GM12878 (cell line): ENCODE measurements around the gene DPF3. TPM values are rescaled to one million over a fixed set of nuclear protein-coding genes. Genes with fewer than 3 reads are reported as not detected.

Experiments
- ATAC-seq: fragments of 200-7000 bp; cut with Tn5 transposase; 3 replicates; pipeline ENCODE4 v1.9.1; 2020; ENCODE audit warnings: mild to moderate bottlenecking, moderate library complexity
- BruUV-seq: library from RNA; stranded (reverse); fragments of 400-500 nt; replicated peaks from 2 replicates; lab custom pipeline; 2021; lab: Mats Ljungman, UMichigan
- CTCF ChIA-PET: fragments of 300-600 bp; sonication (Branson Sonifier 250); formaldehyde crosslinking; extraction: SDS; loops from one replicate; lab custom pipeline; 2021; ENCODE audit warnings: inconsistent platforms; lab: Yijun Ruan, JAX
- POLR2A ChIA-PET: fragments of 350-600 bp; formaldehyde crosslinking; extraction: SDS; loops from one replicate; lab custom pipeline; 2021; ENCODE audit warnings: inconsistent platforms; lab: Charles Lee
- RAD21 ChIA-PET: fragments of 300-600 bp; sonication (Branson Sonifier 250); formaldehyde crosslinking; loops from one replicate; lab custom pipeline; 2023; ENCODE audit warnings: antibody characterized with exemption; ENCODE audit not compliant: unreplicated experiment; lab: Charles Lee
- SMC1A ChIA-PET: fragments of 300-600 bp; sonication (Branson Sonifier 250); formaldehyde crosslinking; loops from one replicate; lab custom pipeline; 2023; ENCODE audit not compliant: unreplicated experiment, uncharacterized antibody; lab: Charles Lee
- DNase-seq: peaks from one replicate; pipeline ENCODE4 v3.0.0-alpha.2; 2011; ENCODE audit warnings: low read depth, low spot score
- FAIRE-seq: peaks from 3 replicates; lab custom pipeline; 2011; peaks lifted over from hg19 to GRCh38; lab: Jason Lieb, UNC
- H2AFZ ChIP-seq: 2 replicates; pipeline ENCODE4 v1.6.0; 2011; ENCODE audit warnings: low read depth, low read length, control low read depth; ENCODE audit not compliant: control insufficient read depth
- H3K27ac ChIP-seq: 2 replicates; pipeline ENCODE4 v1.5.1; 2011; ENCODE audit warnings: control low read depth; ENCODE audit not compliant: control insufficient read depth, insufficient read depth
- H3K27me3 ChIP-seq, 2 experiments: replicated peaks in 1 of 2; 2 replicates each; pipeline versions ENCODE4 v1.6.0 to v1.6.1; 2011; ENCODE audit warnings: low read length in 1 of 2; ENCODE audit not compliant: control insufficient read depth in 2 of 2, insufficient read depth in 2 of 2
- H3K36me3 ChIP-seq, 2 experiments: 2 replicates each; pipeline ENCODE4 v1.5.1; 2011; ENCODE audit warnings: low read length in 1 of 2; ENCODE audit not compliant: control insufficient read depth in 2 of 2, insufficient read depth in 2 of 2
- H3K4me1 ChIP-seq: 2 replicates; pipeline ENCODE4 v1.6.1; 2011; ENCODE audit warnings: mild to moderate bottlenecking, low read length, moderate library complexity, mixed read lengths; ENCODE audit not compliant: control insufficient read depth, insufficient read depth
- H3K4me2 ChIP-seq: 2 replicates; pipeline ENCODE4 v1.6.0; 2011; ENCODE audit warnings: control low read depth; ENCODE audit not compliant: control insufficient read depth, insufficient read depth
- H3K4me3 ChIP-seq: fragments of 200-600 bp; sonication (generic); 2 replicates; pipeline ENCODE4 v1.5.1; 2016
- H3K79me2 ChIP-seq: 2 replicates; pipeline ENCODE4 v1.6.0; 2011; ENCODE audit warnings: low read length; ENCODE audit not compliant: control insufficient read depth, insufficient read depth
- H3K9ac ChIP-seq: 2 replicates; pipeline ENCODE4 v1.8.0; 2011; ENCODE audit warnings: low read length, control low read depth, mixed read lengths; ENCODE audit not compliant: control insufficient read depth, insufficient read depth
- H3K9me3 ChIP-seq: replicated peaks from 3 replicates; pipeline ENCODE4 v1.5.1; 2011; ENCODE audit warnings: mild to moderate bottlenecking, low read length; ENCODE audit not compliant: control insufficient read depth, insufficient read depth
- H4K20me1 ChIP-seq: 2 replicates; pipeline ENCODE4 v1.6.0; 2011; ENCODE audit not compliant: control insufficient read depth, insufficient read depth
- HCFC1 ChIP-seq: fragments of 150-350 bp; IDR thresholded peaks from 2 replicates; pipeline ENCODE4 v1.6.1; 2014; ENCODE audit warnings: low read length
- HDGF ChIP-seq: fragments of 450-650 bp; IDR thresholded peaks from 2 replicates; pipeline ENCODE4 v1.6.1; 2016; ENCODE audit warnings: antibody characterized with exemption
- NRF1 ChIP-seq: conservative IDR thresholded peaks from 2 replicates; pipeline ENCODE4 v1.6.1; 2011; ENCODE audit warnings: mild to moderate bottlenecking, low read depth, low read length, improper control_type of control experiment
- SREBF1 ChIP-seq: IDR thresholded peaks from 2 replicates; pipeline ENCODE4 v1.6.1; 2012; ENCODE audit warnings: mild to moderate bottlenecking, low read length
- WGBS: methylation state at CpG from one replicate; pipeline ENCODE4 v1.1.6; 2016; ENCODE audit warnings: low lambda C conversion rate; ENCODE audit not compliant: insufficient replicate concordance, insufficient coverage; ENCODE audit errors: missing lambda C conversion rate; 5-methylcytosine and 5-hydroxymethylcytosine counted together
- in situ Hi-C: fragments of 300-500 bp; cut with MboI; formaldehyde crosslinking; loops from 9 replicates; pipeline ENCODE4 v1.14.3; 2018; ENCODE audit warnings: mixed read lengths
- intact Hi-C: fragments of 100-400 bp; cut with micrococcal nuclease; formaldehyde crosslinking; loops from one replicate; pipeline ENCODE4 v1.14.2; 2022; ENCODE audit not compliant: unreplicated experiment
- polyA plus RNA-seq, 11 experiments: library from polyadenylated mRNA; depleted of rRNA in 4 of 11; unstranded in 6 of 11; stranded (reverse) in 5 of 11; fragments of >200 nt; fragmentation: Nextera tagmentation in 4 of 11; fragmentation: Illumina TruSeq in 1 of 11; extraction: Ambion mirVana in 4 of 11; extraction: Trizol in 1 of 11; gene quantifications; 1 replicate in 1 of 11; 2 replicates in 10 of 11; pipeline versions ENCODE4 v1.2.1 to v1.2.3, GENCODE V29; 2011 to 2016; ENCODE audit warnings: inconsistent platforms in 2 of 11, missing spikeins in 2 of 11, low read depth in 1 of 11
- total RNA-seq, 4 experiments: library from RNA; depleted of rRNA in 3 of 4; stranded (reverse); fragments of >200 nt in 3 of 4; fragmentation: Illumina TruSeq in 1 of 4; extraction: Trizol in 1 of 4; gene quantifications; 2 replicates each; pipeline versions ENCODE4 v1.2.1 to v1.2.3, GENCODE V29; 2013 to 2021
- TF ChIP-seq, protein P1 (sequence below): fragments of 450-650 bp; formaldehyde crosslinking; IDR thresholded peaks from 2 replicates; pipeline ENCODE4 v1.4.0; 2020; ENCODE audit warnings: mild to moderate bottlenecking, moderate library complexity
- TF ChIP-seq, protein P2 (sequence below): fragments of 450-650 bp; IDR thresholded peaks from 2 replicates; pipeline ENCODE4 v1.6.1; 2016; ENCODE audit warnings: mild to moderate bottlenecking
- TF ChIP-seq, protein P3 (sequence below): fragments of 450-650 bp; formaldehyde crosslinking; IDR thresholded peaks from 2 replicates; pipeline ENCODE4 v1.4.0; 2022; ENCODE audit warnings: mild to moderate bottlenecking, moderate library complexity

The DPF3 gene
- total and polyA plus RNA-seq, 10 of the 15 experiments (the other 5 are each of a cell fraction or from before 2014, with no cell fraction given) = 0.69 to 8.0 (median 2.2) TPM

DNA sequence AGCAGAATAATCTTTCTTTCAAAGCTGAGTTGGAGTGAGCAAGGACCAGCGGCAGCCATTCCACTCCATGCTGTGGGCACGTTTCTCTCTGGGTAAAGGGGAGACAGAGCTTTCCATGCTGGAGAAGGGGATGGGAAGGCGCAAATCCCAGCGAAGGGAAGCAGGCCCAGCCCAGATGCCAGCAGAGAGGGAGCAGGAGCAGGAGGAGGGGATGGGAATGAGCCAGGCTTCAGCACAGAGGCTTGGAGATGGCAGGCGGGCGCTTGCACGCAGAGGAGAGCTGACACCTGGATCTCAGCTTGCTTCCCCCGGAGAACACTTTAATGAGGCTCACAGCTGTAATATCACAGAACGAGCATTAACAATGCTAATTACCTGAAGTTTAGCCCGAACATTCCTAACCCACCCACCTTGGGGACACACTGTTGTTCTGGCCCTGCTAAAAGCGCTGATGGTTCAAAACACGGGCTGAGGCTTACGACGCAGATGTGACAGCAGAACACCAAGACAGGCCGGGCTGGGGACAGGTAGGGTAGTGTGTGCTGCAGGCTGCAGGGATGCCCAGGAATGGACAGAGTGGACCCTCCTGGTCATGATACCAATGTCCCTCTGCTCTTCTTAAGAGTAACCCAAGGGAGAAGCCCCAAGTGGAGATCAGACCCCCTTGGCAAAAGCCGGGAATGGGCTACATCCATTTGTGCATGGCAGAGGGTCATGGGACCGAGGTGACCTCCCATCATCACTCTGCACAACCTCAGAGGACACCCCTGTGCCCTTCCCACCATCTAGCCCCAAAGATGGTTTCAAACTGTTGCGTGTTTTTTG lies 288.6 kb downstream of the DPF3 start:
- no peaks in the 10 kb centered on the region for H3K79me2 ChIP-seq
- H2AFZ ChIP-seq = no peak overlapping the region
- H3K36me3 ChIP-seq = no peaks in the 10 kb centered on the region
- SMC1A ChIA-PET = no interaction called here
- ATAC-seq (no peak), FAIRE-seq (no peak), DNase-seq (no peak)
- intact Hi-C loops (no loop called here), in situ Hi-C loops (no loop called here)
- 73% methylated on average over 18 of the region's 18 CpGs for WGBS
- H3K4me3 ChIP-seq = no peak overlapping the region
- H3K27ac ChIP-seq = no peak overlapping the region
- RAD21 ChIA-PET = no interaction called here
- no TSS peak for BruUV-seq
- H3K27me3 ChIP-seq = peaks cover 2 to 3% of the 10 kb centered on the region in 2 experiments; a peak in 2 of 4 replicates
- H3K4me1 ChIP-seq = no peaks in the 10 kb centered on the region
- POLR2A ChIA-PET = no interaction called here
- CTCF ChIA-PET = no interaction called here
- H3K9me3 ChIP-seq = no peaks in the 10 kb centered on the region
- H3K4me2 ChIP-seq = no peak overlapping the region
- no peaks in the 10 kb centered on the region for H4K20me1 ChIP-seq
- TF ChIP-seq NRF1 = no peak
- TF ChIP-seq, protein P1, sequence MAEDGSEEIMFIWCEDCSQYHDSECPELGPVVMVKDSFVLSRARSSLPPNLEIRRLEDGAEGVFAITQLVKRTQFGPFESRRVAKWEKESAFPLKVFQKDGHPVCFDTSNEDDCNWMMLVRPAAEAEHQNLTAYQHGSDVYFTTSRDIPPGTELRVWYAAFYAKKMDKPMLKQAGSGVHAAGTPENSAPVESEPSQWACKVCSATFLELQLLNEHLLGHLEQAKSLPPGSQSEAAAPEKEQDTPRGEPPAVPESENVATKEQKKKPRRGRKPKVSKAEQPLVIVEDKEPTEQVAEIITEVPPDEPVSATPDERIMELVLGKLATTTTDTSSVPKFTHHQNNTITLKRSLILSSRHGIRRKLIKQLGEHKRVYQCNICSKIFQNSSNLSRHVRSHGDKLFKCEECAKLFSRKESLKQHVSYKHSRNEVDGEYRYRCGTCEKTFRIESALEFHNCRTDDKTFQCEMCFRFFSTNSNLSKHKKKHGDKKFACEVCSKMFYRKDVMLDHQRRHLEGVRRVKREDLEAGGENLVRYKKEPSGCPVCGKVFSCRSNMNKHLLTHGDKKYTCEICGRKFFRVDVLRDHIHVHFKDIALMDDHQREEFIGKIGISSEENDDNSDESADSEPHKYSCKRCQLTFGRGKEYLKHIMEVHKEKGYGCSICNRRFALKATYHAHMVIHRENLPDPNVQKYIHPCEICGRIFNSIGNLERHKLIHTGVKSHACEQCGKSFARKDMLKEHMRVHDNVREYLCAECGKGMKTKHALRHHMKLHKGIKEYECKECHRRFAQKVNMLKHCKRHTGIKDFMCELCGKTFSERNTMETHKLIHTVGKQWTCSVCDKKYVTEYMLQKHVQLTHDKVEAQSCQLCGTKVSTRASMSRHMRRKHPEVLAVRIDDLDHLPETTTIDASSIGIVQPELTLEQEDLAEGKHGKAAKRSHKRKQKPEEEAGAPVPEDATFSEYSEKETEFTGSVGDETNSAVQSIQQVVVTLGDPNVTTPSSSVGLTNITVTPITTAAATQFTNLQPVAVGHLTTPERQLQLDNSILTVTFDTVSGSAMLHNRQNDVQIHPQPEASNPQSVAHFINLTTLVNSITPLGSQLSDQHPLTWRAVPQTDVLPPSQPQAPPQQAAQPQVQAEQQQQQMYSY (CRISPR knock-in tag) = no peak
- TF ChIP-seq, protein P2, sequence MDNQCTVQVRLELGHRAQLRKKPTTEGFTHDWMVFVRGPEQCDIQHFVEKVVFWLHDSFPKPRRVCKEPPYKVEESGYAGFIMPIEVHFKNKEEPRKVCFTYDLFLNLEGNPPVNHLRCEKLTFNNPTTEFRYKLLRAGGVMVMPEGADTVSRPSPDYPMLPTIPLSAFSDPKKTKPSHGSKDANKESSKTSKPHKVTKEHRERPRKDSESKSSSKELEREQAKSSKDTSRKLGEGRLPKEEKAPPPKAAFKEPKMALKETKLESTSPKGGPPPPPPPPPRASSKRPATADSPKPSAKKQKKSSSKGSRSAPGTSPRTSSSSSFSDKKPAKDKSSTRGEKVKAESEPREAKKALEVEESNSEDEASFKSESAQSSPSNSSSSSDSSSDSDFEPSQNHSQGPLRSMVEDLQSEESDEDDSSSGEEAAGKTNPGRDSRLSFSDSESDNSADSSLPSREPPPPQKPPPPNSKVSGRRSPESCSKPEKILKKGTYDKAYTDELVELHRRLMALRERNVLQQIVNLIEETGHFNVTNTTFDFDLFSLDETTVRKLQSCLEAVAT = no peak
- TF ChIP-seq, protein P3, sequence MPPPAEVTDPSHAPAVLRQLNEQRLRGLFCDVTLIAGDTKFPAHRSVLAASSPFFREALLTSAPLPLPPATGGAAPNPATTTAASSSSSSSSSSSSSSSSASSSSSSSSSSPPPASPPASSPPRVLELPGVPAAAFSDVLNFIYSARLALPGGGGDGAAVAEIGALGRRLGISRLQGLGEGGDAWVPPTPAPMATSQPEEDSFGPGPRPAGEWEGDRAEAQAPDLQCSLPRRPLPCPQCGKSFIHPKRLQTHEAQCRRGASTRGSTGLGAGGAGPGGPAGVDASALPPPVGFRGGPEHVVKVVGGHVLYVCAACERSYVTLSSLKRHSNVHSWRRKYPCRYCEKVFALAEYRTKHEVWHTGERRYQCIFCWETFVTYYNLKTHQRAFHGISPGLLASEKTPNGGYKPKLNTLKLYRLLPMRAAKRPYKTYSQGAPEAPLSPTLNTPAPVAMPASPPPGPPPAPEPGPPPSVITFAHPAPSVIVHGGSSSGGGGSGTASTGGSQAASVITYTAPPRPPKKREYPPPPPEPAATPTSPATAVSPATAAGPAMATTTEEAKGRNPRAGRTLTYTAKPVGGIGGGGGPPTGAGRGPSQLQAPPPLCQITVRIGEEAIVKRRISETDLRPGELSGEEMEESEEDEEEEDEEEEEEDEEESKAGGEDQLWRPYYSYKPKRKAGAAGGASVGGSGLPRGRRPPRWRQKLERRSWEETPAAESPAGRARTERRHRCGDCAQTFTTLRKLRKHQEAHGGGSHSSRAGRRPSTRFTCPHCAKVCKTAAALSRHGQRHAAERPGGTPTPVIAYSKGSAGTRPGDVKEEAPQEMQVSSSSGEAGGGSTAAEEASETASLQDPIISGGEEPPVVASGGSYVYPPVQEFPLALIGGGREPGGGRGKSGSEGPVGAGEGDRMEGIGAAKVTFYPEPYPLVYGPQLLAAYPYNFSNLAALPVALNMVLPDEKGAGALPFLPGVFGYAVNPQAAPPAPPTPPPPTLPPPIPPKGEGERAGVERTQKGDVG (CRISPR knock-in tag) = no peak
- TF ChIP-seq SREBF1 = no peak
- no peak for TF ChIP-seq HCFC1
- no peak for TF ChIP-seq HDGF
- no peak overlapping the region for H3K9ac ChIP-seq
